HG02763 (cell line): ENCODE data around the gene SPOCK3.
"Not testable (repeated sequence)": the region's sequence is repeated elsewhere in the genome, so short reads cannot be mapped to it uniquely, and the experiment has no call there.

Experiments
- ATAC-seq: cut with Tn5 transposase; IDR thresholded peaks from one replicate; pipeline ENCODE4 v1.9.1; 2021; ENCODE audit warnings: mild to moderate bottlenecking, moderate library complexity; ENCODE audit not compliant: unreplicated experiment

Gene SPOCK3

GRCh38 chr4:166827629-166828028 lies 406.7 kb downstream of the SPOCK3 start:
- ATAC-seq, result no peak

- ATAC-seq, result no peak
These were observed 407.1 kb downstream of the SPOCK3 start for GRCh38 chr4:166827167-166827566.

- ATAC-seq, result no peak
These were observed 410.4 kb downstream of the SPOCK3 start for GRCh38 chr4:166823848-166824247.

GRCh38 chr4:166823126-166823525 lies 411.2 kb downstream of the SPOCK3 start:
- no peak for ATAC-seq

GRCh38 chr4:166822386-166822785 lies 411.9 kb downstream of the SPOCK3 start:
- ATAC-seq, result no peak

GRCh38 chr4:166816890-166817289 lies 417.4 kb downstream of the SPOCK3 start:
- ATAC-seq, result no peak

- no peak for ATAC-seq
These were observed 425.9 kb downstream of the SPOCK3 start for GRCh38 chr4:166808380-166808779.

- no peak for ATAC-seq
These were observed 431.9 kb downstream of the SPOCK3 start for GRCh38 chr4:166802346-166802745.

- no peak for ATAC-seq
These were observed 436.2 kb downstream of the SPOCK3 start for GRCh38 chr4:166798126-166798525.

GRCh38 chr4:166777760-166778159 lies 456.5 kb downstream of the SPOCK3 start:
- ATAC-seq, result no peak

- no peak for ATAC-seq
These were observed 471.3 kb downstream of the SPOCK3 start for GRCh38 chr4:166763018-166763417.

- ATAC-seq, result no peak
These were observed 492.6 kb downstream of the SPOCK3 start for GRCh38 chr4:166741742-166742141.

GRCh38 chr4:166739215-166739614 lies 495.1 kb downstream of the SPOCK3 start:
- ATAC-seq, result not testable (repeated sequence)

GRCh38 chr4:166737430-166737829 lies 496.9 kb downstream of the SPOCK3 start:
- ATAC-seq, result no peak

GRCh38 chr4:166735553-166735952 lies 498.7 kb downstream of the SPOCK3 start:
- no peak for ATAC-seq

GRCh38 chr4:166734797-166735196 lies 499.5 kb downstream of the SPOCK3 start:
- no peak for ATAC-seq

- ATAC-seq, result no peak
These were observed 500.6 kb downstream of the SPOCK3 start for GRCh38 chr4:166733686-166734085.

GRCh38 chr4:166726832-166727231 lies 507.5 kb downstream of the SPOCK3 start:
- no peak for ATAC-seq

- ATAC-seq, result no peak
These were observed 509.9 kb downstream of the SPOCK3 start for GRCh38 chr4:166724369-166724768.

GRCh38 chr4:166723532-166724140 lies 510.7 kb downstream of the SPOCK3 start:
- no peak for ATAC-seq

GRCh38 chr4:166715748-166716713 lies 518.3 kb downstream of the SPOCK3 start:
- not testable (repeated sequence) for ATAC-seq

- ATAC-seq, result no peak
These were observed 533.7 kb downstream of the SPOCK3 start for GRCh38 chr4:166700592-166700991.
